ENCODE data around the gene FOXO3.

DNA sequence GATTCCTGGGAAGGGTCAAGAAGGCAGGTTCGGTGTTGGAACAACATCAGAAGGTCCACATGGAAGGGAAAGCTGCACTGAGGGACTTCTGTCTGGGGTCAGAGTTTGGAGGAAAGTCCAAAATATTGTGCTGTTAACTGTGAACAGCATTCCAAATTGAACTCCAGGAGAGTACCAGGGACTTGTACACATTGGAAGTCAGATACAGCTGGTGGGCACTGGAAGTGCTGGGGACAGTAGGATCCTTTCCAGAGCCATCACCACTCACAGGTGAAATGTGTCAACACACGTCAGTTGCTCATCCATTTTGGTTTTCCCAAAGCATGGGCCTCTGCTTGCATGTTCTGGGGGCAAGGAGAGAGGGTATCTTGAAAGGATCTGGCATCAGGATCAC is 18.6 kb downstream of the FOXO3 start:
- no peak for TF ChIP-seq POLR2A (IDR thresholded peaks at IDR 0.05)
- TF ChIP-seq, protein P1, sequence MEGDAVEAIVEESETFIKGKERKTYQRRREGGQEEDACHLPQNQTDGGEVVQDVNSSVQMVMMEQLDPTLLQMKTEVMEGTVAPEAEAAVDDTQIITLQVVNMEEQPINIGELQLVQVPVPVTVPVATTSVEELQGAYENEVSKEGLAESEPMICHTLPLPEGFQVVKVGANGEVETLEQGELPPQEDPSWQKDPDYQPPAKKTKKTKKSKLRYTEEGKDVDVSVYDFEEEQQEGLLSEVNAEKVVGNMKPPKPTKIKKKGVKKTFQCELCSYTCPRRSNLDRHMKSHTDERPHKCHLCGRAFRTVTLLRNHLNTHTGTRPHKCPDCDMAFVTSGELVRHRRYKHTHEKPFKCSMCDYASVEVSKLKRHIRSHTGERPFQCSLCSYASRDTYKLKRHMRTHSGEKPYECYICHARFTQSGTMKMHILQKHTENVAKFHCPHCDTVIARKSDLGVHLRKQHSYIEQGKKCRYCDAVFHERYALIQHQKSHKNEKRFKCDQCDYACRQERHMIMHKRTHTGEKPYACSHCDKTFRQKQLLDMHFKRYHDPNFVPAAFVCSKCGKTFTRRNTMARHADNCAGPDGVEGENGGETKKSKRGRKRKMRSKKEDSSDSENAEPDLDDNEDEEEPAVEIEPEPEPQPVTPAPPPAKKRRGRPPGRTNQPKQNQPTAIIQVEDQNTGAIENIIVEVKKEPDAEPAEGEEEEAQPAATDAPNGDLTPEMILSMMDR (IDR thresholded peaks at IDR 0.05) = no peak

Data from heart left ventricle (tissue), 13 donors.